H1 (cell line): ENCODE data around the gene DEK. TPM values are rescaled to one million over a fixed set of nuclear protein-coding genes. Genes with fewer than 3 reads are reported as not detected.

ENCODE experiments used
- polyA plus RNA-seq, 7 experiments: library from polyadenylated mRNA; depleted of rRNA in 3 of 7; stranded (reverse) in 5 of 7; unstranded in 2 of 7; fragments of >200 nt in 5 of 7; fragments of 200-250 nt in 2 of 7; gene quantifications; 1 replicate in 5 of 7; 2 replicates in 1 of 7; 4 replicates in 1 of 7; pipeline versions ENCODE4 v1.2.1 to v1.2.3, GENCODE V29; 2011 to 2013; ENCODE audit warnings: missing spikeins in 2 of 7, mixed read lengths in 2 of 7
- total RNA-seq: library from RNA; stranded (reverse); fragmentation: NEBNext Ultra II Directional; extraction: Animal tissue kit (Norgen Biotek cat#: 25700); gene quantifications from 2 replicates; pipeline ENCODE4 v1.2.1, GENCODE V29; 2021
- TF ChIP-seq, protein P1 (sequence below): fragments of 300-600 bp; sonication (generic); IDR thresholded peaks from 2 replicates; pipeline ENCODE4 v1.7.1; 2012; ENCODE audit warnings: low read length, moderate library complexity, mild to moderate bottlenecking, inconsistent platforms; ENCODE audit not compliant: insufficient replicate concordance

DEK gene
- total and polyA plus RNA-seq, 2 of the 8 experiments (the other 6 are each of a cell fraction or from before 2014, with no cell fraction given), result 40.0 to 228 TPM

DNA sequence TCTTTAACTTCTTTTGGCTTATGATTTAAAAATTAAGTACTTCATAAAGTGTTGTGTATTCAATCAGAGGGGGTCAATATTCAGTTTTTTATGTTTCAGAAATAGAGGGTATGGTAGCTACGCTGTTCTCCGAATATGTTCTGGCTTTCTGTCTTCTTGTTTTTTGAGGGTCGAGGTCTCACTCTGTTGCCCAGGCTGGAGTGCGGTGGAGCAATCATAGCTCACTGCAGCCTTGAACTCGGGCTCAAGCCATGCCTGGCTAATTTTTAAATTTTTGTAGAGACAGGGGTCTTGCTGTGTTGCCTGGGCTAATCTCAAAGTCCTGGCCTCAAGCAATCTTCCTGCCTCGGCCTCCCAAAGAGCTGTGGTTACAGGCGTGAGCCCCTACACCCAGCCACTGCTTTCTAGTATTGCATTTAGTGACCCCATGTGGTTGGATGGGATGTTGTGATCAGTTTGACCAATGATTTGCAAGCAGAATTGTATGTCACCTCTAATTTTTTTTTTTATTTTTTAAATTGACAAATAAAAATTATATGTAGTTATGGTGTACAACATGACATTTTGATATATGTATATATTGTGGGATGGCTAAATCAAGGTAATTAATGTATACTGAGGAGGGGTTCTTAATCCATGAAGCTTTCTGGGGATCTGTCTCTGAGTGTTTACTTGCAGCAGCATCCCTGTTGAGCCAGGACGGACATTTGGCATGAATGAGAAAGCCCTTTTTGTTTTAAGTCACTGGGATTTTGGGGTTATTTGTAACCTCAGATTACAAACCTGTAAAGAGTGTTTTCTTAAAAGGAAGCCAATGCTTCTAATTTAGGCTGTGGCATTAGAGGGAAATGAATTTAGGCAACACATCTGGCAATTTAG, 38.5 kb upstream of the DEK start (continued):
- TF ChIP-seq, protein P1, sequence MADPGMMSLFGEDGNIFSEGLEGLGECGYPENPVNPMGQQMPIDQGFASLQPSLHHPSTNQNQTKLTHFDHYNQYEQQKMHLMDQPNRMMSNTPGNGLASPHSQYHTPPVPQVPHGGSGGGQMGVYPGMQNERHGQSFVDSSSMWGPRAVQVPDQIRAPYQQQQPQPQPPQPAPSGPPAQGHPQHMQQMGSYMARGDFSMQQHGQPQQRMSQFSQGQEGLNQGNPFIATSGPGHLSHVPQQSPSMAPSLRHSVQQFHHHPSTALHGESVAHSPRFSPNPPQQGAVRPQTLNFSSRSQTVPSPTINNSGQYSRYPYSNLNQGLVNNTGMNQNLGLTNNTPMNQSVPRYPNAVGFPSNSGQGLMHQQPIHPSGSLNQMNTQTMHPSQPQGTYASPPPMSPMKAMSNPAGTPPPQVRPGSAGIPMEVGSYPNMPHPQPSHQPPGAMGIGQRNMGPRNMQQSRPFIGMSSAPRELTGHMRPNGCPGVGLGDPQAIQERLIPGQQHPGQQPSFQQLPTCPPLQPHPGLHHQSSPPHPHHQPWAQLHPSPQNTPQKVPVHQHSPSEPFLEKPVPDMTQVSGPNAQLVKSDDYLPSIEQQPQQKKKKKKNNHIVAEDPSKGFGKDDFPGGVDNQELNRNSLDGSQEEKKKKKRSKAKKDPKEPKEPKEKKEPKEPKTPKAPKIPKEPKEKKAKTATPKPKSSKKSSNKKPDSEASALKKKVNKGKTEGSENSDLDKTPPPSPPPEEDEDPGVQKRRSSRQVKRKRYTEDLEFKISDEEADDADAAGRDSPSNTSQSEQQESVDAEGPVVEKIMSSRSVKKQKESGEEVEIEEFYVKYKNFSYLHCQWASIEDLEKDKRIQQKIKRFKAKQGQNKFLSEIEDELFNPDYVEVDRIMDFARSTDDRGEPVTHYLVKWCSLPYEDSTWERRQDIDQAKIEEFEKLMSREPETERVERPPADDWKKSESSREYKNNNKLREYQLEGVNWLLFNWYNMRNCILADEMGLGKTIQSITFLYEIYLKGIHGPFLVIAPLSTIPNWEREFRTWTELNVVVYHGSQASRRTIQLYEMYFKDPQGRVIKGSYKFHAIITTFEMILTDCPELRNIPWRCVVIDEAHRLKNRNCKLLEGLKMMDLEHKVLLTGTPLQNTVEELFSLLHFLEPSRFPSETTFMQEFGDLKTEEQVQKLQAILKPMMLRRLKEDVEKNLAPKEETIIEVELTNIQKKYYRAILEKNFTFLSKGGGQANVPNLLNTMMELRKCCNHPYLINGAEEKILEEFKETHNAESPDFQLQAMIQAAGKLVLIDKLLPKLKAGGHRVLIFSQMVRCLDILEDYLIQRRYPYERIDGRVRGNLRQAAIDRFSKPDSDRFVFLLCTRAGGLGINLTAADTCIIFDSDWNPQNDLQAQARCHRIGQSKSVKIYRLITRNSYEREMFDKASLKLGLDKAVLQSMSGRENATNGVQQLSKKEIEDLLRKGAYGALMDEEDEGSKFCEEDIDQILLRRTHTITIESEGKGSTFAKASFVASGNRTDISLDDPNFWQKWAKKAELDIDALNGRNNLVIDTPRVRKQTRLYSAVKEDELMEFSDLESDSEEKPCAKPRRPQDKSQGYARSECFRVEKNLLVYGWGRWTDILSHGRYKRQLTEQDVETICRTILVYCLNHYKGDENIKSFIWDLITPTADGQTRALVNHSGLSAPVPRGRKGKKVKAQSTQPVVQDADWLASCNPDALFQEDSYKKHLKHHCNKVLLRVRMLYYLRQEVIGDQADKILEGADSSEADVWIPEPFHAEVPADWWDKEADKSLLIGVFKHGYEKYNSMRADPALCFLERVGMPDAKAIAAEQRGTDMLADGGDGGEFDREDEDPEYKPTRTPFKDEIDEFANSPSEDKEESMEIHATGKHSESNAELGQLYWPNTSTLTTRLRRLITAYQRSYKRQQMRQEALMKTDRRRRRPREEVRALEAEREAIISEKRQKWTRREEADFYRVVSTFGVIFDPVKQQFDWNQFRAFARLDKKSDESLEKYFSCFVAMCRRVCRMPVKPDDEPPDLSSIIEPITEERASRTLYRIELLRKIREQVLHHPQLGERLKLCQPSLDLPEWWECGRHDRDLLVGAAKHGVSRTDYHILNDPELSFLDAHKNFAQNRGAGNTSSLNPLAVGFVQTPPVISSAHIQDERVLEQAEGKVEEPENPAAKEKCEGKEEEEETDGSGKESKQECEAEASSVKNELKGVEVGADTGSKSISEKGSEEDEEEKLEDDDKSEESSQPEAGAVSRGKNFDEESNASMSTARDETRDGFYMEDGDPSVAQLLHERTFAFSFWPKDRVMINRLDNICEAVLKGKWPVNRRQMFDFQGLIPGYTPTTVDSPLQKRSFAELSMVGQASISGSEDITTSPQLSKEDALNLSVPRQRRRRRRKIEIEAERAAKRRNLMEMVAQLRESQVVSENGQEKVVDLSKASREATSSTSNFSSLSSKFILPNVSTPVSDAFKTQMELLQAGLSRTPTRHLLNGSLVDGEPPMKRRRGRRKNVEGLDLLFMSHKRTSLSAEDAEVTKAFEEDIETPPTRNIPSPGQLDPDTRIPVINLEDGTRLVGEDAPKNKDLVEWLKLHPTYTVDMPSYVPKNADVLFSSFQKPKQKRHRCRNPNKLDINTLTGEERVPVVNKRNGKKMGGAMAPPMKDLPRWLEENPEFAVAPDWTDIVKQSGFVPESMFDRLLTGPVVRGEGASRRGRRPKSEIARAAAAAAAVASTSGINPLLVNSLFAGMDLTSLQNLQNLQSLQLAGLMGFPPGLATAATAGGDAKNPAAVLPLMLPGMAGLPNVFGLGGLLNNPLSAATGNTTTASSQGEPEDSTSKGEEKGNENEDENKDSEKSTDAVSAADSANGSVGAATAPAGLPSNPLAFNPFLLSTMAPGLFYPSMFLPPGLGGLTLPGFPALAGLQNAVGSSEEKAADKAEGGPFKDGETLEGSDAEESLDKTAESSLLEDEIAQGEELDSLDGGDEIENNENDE, result peak; percentile 73
